DOHH2 (cell line): ENCODE results near the gene SCAF8.

Experiments
- CTCF ChIP-seq: fragments of 200-600 bp; sonication (generic); IDR thresholded peaks from one replicate; pipeline ENCODE4 v1.5.1; 2014; ENCODE audit warnings: antibody characterized with exemption, mild to moderate bottlenecking, low read depth, low read length; ENCODE audit not compliant: poor library complexity, severe bottlenecking
- EZH2phosphoT487 ChIP-seq: fragments of 200-600 bp; sonication (generic); IDR thresholded peaks from 2 replicates; pipeline ENCODE4 v1.6.1; 2017; ENCODE audit warnings: borderline replicate concordance, mild to moderate bottlenecking, antibody characterized with exemption, low read length, moderate library complexity, mixed read lengths

GRCh38 chr6:154815938-154816820 is 83.0 kb downstream of the SCAF8 start:
- TF ChIP-seq CTCF, result no peak
- TF ChIP-seq EZH2phosphoT487, result no peak
